BE2C (cell line): ENCODE results near the gene SETD2.
"Not testable (repeated sequence)": the region's sequence is repeated elsewhere in the genome, so short reads cannot be mapped to it uniquely, and the experiment has no call there.

Source experiments
- DNase-seq: peaks from one replicate; pipeline ENCODE4 v3.0.0-alpha.2; 2020
- H3K27me3 ChIP-seq: fragments of 250-450 bp; sonication (Bioruptor Pico); 2 replicates; pipeline ENCODE4 v1.5.1; 2020; ENCODE audit warnings: mild to moderate bottlenecking
- H3K36me3 ChIP-seq: fragments of 250-450 bp; sonication (Bioruptor Pico); 2 replicates; pipeline ENCODE4 v1.5.1; 2020; ENCODE audit warnings: mild to moderate bottlenecking
- H3K4me1 ChIP-seq: fragments of 250-450 bp; sonication (Bioruptor Pico); 2 replicates; pipeline ENCODE4 v1.5.1; 2020
- H3K4me3 ChIP-seq: 2 replicates; pipeline ENCODE4 v1.5.1; 2011; ENCODE audit warnings: low read depth, low read length
- H3K9me3 ChIP-seq: fragments of 250-450 bp; sonication (Bioruptor Pico); 2 replicates; pipeline ENCODE4 v1.5.1; 2020
- CTCF ChIP-seq: IDR thresholded peaks from 2 replicates; pipeline ENCODE4 v1.5.1; 2012; ENCODE audit warnings: mild to moderate bottlenecking, low read depth, low read length

Gene SETD2

GRCh38 chr3:47152578-47152977 lies 11.3 kb downstream of the SETD2 start:
- Histone ChIP-seq H3K4me1 (no peaks in the 10 kb centered on the region), H3K36me3 (no peaks in the 10 kb centered on the region), H3K9me3 (no peaks in the 10 kb centered on the region), H3K4me3 (no peak overlapping the region), H3K27me3 (no peaks in the 10 kb centered on the region)
- no peak for TF ChIP-seq CTCF
- no peak for DNase-seq

GRCh38 chr3:47151836-47152235 lies 12.1 kb downstream of the SETD2 start:
- Histone ChIP-seq H3K4me3 (no peak overlapping the region), H3K27me3 (no peaks in the 10 kb centered on the region), H3K36me3 (no peaks in the 10 kb centered on the region), H3K4me1 (no peaks in the 10 kb centered on the region), H3K9me3 (no peaks in the 10 kb centered on the region)
- DNase-seq = no peak
- no peak for TF ChIP-seq CTCF

GRCh38 chr3:47149339-47149933 lies 14.5 kb downstream of the SETD2 start:
- H3K4me3 ChIP-seq = no peak overlapping the region
- H3K36me3 ChIP-seq = no peaks in the 10 kb centered on the region
- no peaks in the 10 kb centered on the region for H3K4me1 ChIP-seq
- H3K27me3 ChIP-seq = no peaks in the 10 kb centered on the region
- no peaks in the 10 kb centered on the region for H3K9me3 ChIP-seq
- DNase-seq = no peak
- TF ChIP-seq CTCF = no peak

- no peak for TF ChIP-seq CTCF
- H3K9me3 ChIP-seq = no peaks in the 10 kb centered on the region
- no peak for DNase-seq
- no peaks in the 10 kb centered on the region for H3K27me3 ChIP-seq
- H3K36me3 ChIP-seq = no peaks in the 10 kb centered on the region
- H3K4me3 ChIP-seq = no peak overlapping the region
- no peaks in the 10 kb centered on the region for H3K4me1 ChIP-seq
Measured at GRCh38 chr3:47145272-47145671, 18.6 kb downstream of the SETD2 start.

- Histone ChIP-seq H3K4me1 (no peaks in the 10 kb centered on the region), H3K4me3 (no peak overlapping the region), H3K27me3 (no peaks in the 10 kb centered on the region), H3K36me3 (no peaks in the 10 kb centered on the region), H3K9me3 (no peaks in the 10 kb centered on the region)
- TF ChIP-seq CTCF = no peak
- no peak for DNase-seq
Measured at GRCh38 chr3:47143068-47143467, 20.8 kb downstream of the SETD2 start.

GRCh38 chr3:47142536-47142935 lies 21.4 kb downstream of the SETD2 start:
- not testable (repeated sequence) for H3K36me3 ChIP-seq, H3K4me1 ChIP-seq, DNase-seq, H3K27me3 ChIP-seq, H3K9me3 ChIP-seq, H3K4me3 ChIP-seq

- H3K36me3 ChIP-seq, H3K4me3 ChIP-seq, H3K27me3 ChIP-seq, H3K9me3 ChIP-seq, DNase-seq, H3K4me1 ChIP-seq: not testable (repeated sequence)
Measured at GRCh38 chr3:47140973-47141461, 22.9 kb downstream of the SETD2 start.

GRCh38 chr3:47140553-47140952 lies 23.4 kb downstream of the SETD2 start:
- not testable (repeated sequence) for H3K4me3 ChIP-seq, H3K4me1 ChIP-seq, H3K9me3 ChIP-seq, DNase-seq, H3K36me3 ChIP-seq, H3K27me3 ChIP-seq
